Body of pancreas (tissue), 4 donors: ENCODE measurements around the gene SUN1. TPM values are rescaled to one million over a fixed set of nuclear protein-coding genes. Genes with fewer than 3 reads are reported as not detected.
A peak's percentile ranks its signal among the peaks of the same experiment; 100 is the strongest.

ENCODE experiments used
- ATAC-seq: fragments of 150-250 bp; one replicate; pipeline ENCODE4 v1.9.1; 2016
- DNase-seq, 4 donors: peaks; one replicate each; pipeline ENCODE4 v3.0.0-alpha.2; 2019
- H3K27ac ChIP-seq, 4 donors: fragments of 200-600 bp; sonication (generic); 1 replicate in 3 of 4; 2 replicates in 1 of 4; pipeline versions ENCODE4 v1.5.1 to v1.6.1; 2016 to 2019; ENCODE audit warnings: mild to moderate bottlenecking in 1 of 4, mixed read lengths in 1 of 4, moderate library complexity in 1 of 4
- H3K27me3 ChIP-seq, 2 donors: fragments of 200-600 bp; sonication (generic); one replicate each; pipeline ENCODE4 v1.6.0; 2016; ENCODE audit warnings: mild to moderate bottlenecking in 1 of 2
- H3K36me3 ChIP-seq, 2 donors: fragments of 200-600 bp; sonication (generic); replicated peaks in 1 of 2; 2 replicates each; pipeline ENCODE4 v1.5.1; 2016; ENCODE audit warnings: low read depth in 2 of 2; ENCODE audit not compliant: insufficient read depth in 1 of 2
- H3K4me1 ChIP-seq: fragments of 200-600 bp; sonication (generic); one replicate; pipeline ENCODE4 v1.6.0; 2016
- H3K4me3 ChIP-seq, 2 donors: fragments of 200-600 bp; sonication (generic); 1 replicate in 1 of 2; 2 replicates in 1 of 2; pipeline ENCODE4 v1.5.1; 2016 to 2019
- H3K9me3 ChIP-seq, 3 donors: fragments of 200-600 bp; sonication (generic); 1 replicate in 2 of 3; 2 replicates in 1 of 3; pipeline ENCODE4 v1.5.1; 2016
- POLR2A ChIP-seq, 3 donors: fragments of 450-650 bp; IDR thresholded peaks; one replicate each; pipeline ENCODE4 v1.6.1; 2016; ENCODE audit warnings: antibody characterized with exemption in 3 of 3, mild to moderate bottlenecking in 2 of 3
- WGBS, 2 donors: methylation state at CpG; one replicate each; pipeline ENCODE4 v1.1.5; 2017; 5-methylcytosine and 5-hydroxymethylcytosine counted together
- intact Hi-C: fragments of 100-400 bp; cut with DNase I; formaldehyde crosslinking; loops from one replicate; pipeline ENCODE4 v1.15.1; 2023
- total RNA-seq, 2 donors: library from RNA; depleted of rRNA; stranded (reverse); fragments of >200 nt; gene quantifications; one replicate each; pipeline ENCODE4 v1.1.0, GENCODE V29; 2016
- TF ChIP-seq, protein P1 (sequence below), 7 experiments: fragments of 450-650 bp in 4 of 7; fragments of 200-600 bp in 3 of 7; sonication (generic) in 3 of 7; IDR thresholded peaks; one replicate each; pipeline ENCODE4 v1.5.1; 2016 to 2019; ENCODE audit warnings: antibody characterized with exemption in 7 of 7

Gene SUN1
- total RNA-seq, 2 donors from 2014 or later = 75.8 to 122 TPM

DNA sequence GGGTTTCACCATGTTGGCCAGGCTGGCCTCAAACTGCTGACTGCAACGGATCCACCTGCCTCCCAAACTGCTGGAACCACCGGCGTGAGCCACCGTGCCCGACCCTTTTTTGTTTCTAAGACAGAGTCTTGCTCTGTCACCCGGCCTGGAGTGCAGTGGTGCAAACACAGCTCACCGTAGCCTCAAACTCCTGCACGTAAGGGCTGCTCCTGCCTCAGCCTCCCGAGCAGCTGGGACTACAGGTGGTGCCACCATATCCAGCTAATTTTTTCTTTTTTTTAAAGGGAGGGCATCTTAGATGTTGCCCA lies 85.8 kb downstream of the SUN1 start:
- no peak overlapping the region for H3K4me3 ChIP-seq
- H3K9me3 ChIP-seq = no peaks in the 10 kb centered on the region
- DNase-seq (peak in 1 of 4 donors; percentile 1), ATAC-seq (no peak)
- H3K27ac ChIP-seq = no peak overlapping the region
- H3K36me3 ChIP-seq = no peaks in the 10 kb centered on the region
- 90 to 95% methylated on average over 8 to 9 of the region's 9 CpGs for WGBS, 2 donors
- intact Hi-C loops = no loop called here
- peaks cover 10% of the 10 kb centered on the region for H3K4me1 ChIP-seq
- no peaks in the 10 kb centered on the region for H3K27me3 ChIP-seq
- no peak for TF ChIP-seq POLR2A (IDR thresholded peaks at IDR 0.05)
- TF ChIP-seq, protein P1, sequence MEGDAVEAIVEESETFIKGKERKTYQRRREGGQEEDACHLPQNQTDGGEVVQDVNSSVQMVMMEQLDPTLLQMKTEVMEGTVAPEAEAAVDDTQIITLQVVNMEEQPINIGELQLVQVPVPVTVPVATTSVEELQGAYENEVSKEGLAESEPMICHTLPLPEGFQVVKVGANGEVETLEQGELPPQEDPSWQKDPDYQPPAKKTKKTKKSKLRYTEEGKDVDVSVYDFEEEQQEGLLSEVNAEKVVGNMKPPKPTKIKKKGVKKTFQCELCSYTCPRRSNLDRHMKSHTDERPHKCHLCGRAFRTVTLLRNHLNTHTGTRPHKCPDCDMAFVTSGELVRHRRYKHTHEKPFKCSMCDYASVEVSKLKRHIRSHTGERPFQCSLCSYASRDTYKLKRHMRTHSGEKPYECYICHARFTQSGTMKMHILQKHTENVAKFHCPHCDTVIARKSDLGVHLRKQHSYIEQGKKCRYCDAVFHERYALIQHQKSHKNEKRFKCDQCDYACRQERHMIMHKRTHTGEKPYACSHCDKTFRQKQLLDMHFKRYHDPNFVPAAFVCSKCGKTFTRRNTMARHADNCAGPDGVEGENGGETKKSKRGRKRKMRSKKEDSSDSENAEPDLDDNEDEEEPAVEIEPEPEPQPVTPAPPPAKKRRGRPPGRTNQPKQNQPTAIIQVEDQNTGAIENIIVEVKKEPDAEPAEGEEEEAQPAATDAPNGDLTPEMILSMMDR (IDR thresholded peaks at IDR 0.05) = no peak

DNA sequence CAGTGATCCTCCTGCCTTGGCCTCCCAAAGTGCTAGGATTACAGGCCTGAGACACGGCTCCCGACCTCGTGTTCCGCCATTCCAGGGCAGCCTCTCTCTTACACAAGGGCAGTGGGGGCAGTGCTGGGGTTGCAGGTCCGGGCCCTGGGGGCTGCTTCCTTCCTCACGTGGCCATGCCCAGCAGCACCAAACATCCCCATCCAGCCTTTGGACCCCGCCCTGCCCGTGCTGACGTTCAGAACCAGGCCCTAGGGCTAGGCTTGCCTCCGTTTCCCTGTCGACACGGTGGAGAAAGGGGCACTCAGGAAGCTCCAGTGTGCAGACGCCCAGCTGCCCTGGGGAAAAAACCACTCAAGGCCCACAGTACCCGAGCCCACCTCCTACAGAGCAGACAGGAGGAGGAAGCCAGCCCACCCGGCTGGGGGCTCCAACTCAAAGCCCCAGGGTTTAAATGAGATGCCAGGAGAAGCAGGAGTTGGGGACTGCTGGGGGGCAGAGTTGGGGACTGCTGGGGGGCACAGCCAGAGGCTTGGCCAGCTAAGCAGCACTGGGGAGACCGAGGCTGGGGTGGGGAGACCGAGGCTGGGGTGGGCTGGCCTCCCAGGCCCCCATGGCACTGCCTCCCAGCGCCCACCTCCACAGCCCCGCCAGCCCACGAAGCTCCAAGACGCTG lies 86.3 kb downstream of the SUN1 start:
- 90% methylated on average over 2 to 21 of the region's 21 CpGs for WGBS, 2 donors
- TF ChIP-seq POLR2A (IDR thresholded peaks at IDR 0.05) = no peak
- TF ChIP-seq, protein P1 (IDR thresholded peaks at IDR 0.05) = no peak
- no peaks in the 10 kb centered on the region for H3K36me3 ChIP-seq
- no peaks in the 10 kb centered on the region for H3K27me3 ChIP-seq
- no peak overlapping the region for H3K4me3 ChIP-seq
- ATAC-seq = no peak
- intact Hi-C loops = no loop called here
- no peak overlapping the region for H3K27ac ChIP-seq
- no peaks in the 10 kb centered on the region for H3K9me3 ChIP-seq
- DNase-seq = peak in 3 of 4 donors; percentile 4 to 8 (median 8)
- H3K4me1 ChIP-seq = peaks cover 10% of the 10 kb centered on the region

DNA sequence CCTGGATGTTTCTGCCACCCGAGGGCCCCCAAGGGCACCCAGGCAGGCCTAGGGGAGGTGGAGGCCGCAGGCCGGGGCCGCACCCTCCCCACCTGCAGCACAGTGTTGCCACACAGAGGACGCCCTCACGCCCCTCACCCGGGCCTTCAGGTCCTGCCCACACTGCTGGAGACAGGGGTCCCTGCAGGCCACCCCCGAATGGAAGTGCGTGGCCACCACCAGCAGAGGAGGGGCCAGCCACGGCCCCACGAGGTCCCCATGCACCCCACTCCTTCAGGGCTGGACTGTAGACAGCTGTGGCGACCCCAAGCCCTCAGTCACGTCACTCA lies 86.8 kb downstream of the SUN1 start:
- 86 to 92% methylated on average over 2 to 13 of the region's 13 CpGs for WGBS, 2 donors
- Histone ChIP-seq H3K27ac (no peak overlapping the region), H3K36me3 (no peaks in the 10 kb centered on the region), H3K4me1 (peaks cover 10% of the 10 kb centered on the region), H3K27me3 (no peaks in the 10 kb centered on the region), H3K9me3 (no peaks in the 10 kb centered on the region), H3K4me3 (no peak overlapping the region)
- TF ChIP-seq, protein P1 (IDR thresholded peaks at IDR 0.05) = no peak
- TF ChIP-seq POLR2A (IDR thresholded peaks at IDR 0.05) = no peak
- intact Hi-C loops = no loop called here
- ATAC-seq (no peak), DNase-seq (peak in 3 of 4 donors; percentile 4 to 9 (median 4))

DNA sequence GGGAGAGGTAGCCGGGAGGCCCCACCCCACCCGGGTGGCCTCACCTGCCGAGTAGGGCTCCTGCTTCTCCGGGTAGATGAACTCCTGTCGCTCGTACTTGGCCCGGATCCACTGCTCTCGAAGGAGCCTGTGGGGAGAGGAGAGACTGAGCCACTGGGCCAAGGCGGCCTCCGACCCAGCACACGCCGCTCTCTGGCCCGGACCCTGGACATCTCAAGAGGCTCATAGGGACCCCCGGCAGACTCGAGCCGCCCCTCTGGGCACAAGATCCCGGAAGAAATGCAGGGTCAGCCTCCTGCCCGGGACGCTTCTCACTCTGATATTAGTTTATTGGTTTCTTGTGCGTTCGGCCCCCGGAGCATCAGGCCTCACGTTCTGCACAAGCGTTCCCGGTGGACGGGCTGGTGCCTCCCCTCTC lies 87.7 kb downstream of the SUN1 start:
- intact Hi-C loops = no loop called here
- Histone ChIP-seq H3K4me1 (peaks cover 10% of the 10 kb centered on the region), H3K36me3 (no peaks in the 10 kb centered on the region), H3K4me3 (no peak overlapping the region), H3K27ac (no peak overlapping the region), H3K27me3 (no peaks in the 10 kb centered on the region), H3K9me3 (no peaks in the 10 kb centered on the region)
- no peak for ATAC-seq
- TF ChIP-seq POLR2A (IDR thresholded peaks at IDR 0.05) = no peak
- TF ChIP-seq, protein P1 (IDR thresholded peaks at IDR 0.05) = no peak
- 84 to 88% methylated on average over 7 to 15 of the region's 26 CpGs for WGBS, 2 donors
- DNase-seq = peak; percentile 1 to 10 (median 7)
